Colonic mucosa (tissue), 4 donors: ENCODE data around the gene STH. TPM values are rescaled to one million over a fixed set of nuclear protein-coding genes. Genes with fewer than 3 reads are reported as not detected.

Experiments
- DNase-seq: peaks from one replicate; pipeline ENCODE4 v3.0.0-alpha.2; 2020
- H3K27ac ChIP-seq: fragments of 200-600 bp; one replicate; pipeline ENCODE4 v1.8.0; 2021
- H3K27me3 ChIP-seq: fragments of 200-600 bp; one replicate; pipeline ENCODE4 v1.8.0; 2021
- H3K36me3 ChIP-seq: fragments of 200-600 bp; one replicate; pipeline ENCODE4 v1.8.0; 2021
- H3K4me1 ChIP-seq: fragments of 200-600 bp; one replicate; pipeline ENCODE4 v1.8.0; 2021; ENCODE audit warnings: mild to moderate bottlenecking
- H3K4me3 ChIP-seq: fragments of 200-600 bp; one replicate; pipeline ENCODE4 v1.8.0; 2021
- H3K9ac ChIP-seq, 2 donors: one replicate each; pipeline ENCODE4 v1.7.0; 2013; ENCODE audit warnings: control low read depth in 2 of 2, low read depth in 2 of 2, low read length in 2 of 2
- H3K9me3 ChIP-seq: fragments of 200-600 bp; one replicate; pipeline ENCODE4 v1.8.0; 2021
- intact Hi-C: fragments of 100-400 bp; cut with DNase I; formaldehyde crosslinking; loops from one replicate; pipeline ENCODE4 v1.14.1; 2022
- total RNA-seq, 2 donors: library from RNA; stranded (reverse); fragmentation: NEBNext Ultra II Directional in 1 of 2; extraction: Animal tissue kit (Norgen Biotek cat#: 25700) in 1 of 2; gene quantifications; one replicate each; pipeline ENCODE4 v1.2.1, GENCODE V29; 2021
- TF ChIP-seq, protein P1 (sequence below): fragments of 200-600 bp; IDR thresholded peaks from one replicate; pipeline ENCODE4 v1.8.0; 2022; ENCODE audit warnings: antibody characterized with exemption, mild to moderate bottlenecking
- donor health status: healthy.
- donor health status: DM: no; HTN: no; CAD: no.
- donor health status: DM: no; HTN: no; CAD: no.

STH gene
- total RNA-seq, 2 donors from 2014 or later: not detected

- H3K27me3 ChIP-seq: no peaks in the 10 kb centered on the region
- H3K9ac ChIP-seq: no peak overlapping the region
- no peak overlapping the region for H3K4me3 ChIP-seq
- no peaks in the 10 kb centered on the region for H3K4me1 ChIP-seq
- TF ChIP-seq, protein P1, sequence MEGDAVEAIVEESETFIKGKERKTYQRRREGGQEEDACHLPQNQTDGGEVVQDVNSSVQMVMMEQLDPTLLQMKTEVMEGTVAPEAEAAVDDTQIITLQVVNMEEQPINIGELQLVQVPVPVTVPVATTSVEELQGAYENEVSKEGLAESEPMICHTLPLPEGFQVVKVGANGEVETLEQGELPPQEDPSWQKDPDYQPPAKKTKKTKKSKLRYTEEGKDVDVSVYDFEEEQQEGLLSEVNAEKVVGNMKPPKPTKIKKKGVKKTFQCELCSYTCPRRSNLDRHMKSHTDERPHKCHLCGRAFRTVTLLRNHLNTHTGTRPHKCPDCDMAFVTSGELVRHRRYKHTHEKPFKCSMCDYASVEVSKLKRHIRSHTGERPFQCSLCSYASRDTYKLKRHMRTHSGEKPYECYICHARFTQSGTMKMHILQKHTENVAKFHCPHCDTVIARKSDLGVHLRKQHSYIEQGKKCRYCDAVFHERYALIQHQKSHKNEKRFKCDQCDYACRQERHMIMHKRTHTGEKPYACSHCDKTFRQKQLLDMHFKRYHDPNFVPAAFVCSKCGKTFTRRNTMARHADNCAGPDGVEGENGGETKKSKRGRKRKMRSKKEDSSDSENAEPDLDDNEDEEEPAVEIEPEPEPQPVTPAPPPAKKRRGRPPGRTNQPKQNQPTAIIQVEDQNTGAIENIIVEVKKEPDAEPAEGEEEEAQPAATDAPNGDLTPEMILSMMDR: no peak
- no peak overlapping the region for H3K27ac ChIP-seq
- DNase-seq: no peak
- intact Hi-C loops: no loop called here
- peaks cover 10% of the 10 kb centered on the region for H3K36me3 ChIP-seq
- no peaks in the 10 kb centered on the region for H3K9me3 ChIP-seq
Observed at GRCh38 chr17:46027048-46027975, 28.3 kb downstream of the STH start.

DNA sequence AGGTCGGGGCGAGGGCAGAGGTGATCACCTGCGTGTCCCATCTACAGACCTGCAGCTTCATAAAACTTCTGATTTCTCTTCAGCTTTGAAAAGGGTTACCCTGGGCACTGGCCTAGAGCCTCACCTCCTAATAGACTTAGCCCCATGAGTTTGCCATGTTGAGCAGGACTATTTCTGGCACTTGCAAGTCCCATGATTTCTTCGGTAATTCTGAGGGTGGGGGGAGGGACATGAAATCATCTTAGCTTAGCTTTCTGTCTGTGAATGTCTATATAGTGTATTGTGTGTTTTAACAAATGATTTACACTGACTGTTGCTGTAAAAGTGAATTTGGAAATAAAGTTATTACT, 28.9 kb downstream of the STH start:
- intact Hi-C loops: no loop called here
- no peak overlapping the region for H3K27ac ChIP-seq
- no peak overlapping the region for H3K9ac ChIP-seq
- H3K4me1 ChIP-seq: no peaks in the 10 kb centered on the region
- DNase-seq: no peak
- peaks cover 10% of the 10 kb centered on the region for H3K36me3 ChIP-seq
- TF ChIP-seq, protein P1: no peak
- H3K9me3 ChIP-seq: no peaks in the 10 kb centered on the region
- no peaks in the 10 kb centered on the region for H3K27me3 ChIP-seq
- no peak overlapping the region for H3K4me3 ChIP-seq

- peaks cover 10% of the 10 kb centered on the region for H3K36me3 ChIP-seq
- no peaks in the 10 kb centered on the region for H3K4me1 ChIP-seq
- H3K9ac ChIP-seq: no peak overlapping the region
- TF ChIP-seq, protein P1: no peak
- H3K27ac ChIP-seq: no peak overlapping the region
- H3K4me3 ChIP-seq: no peak overlapping the region
- intact Hi-C loops: no loop called here
- no peak for DNase-seq
- no peaks in the 10 kb centered on the region for H3K27me3 ChIP-seq
- H3K9me3 ChIP-seq: no peaks in the 10 kb centered on the region
Observed at GRCh38 chr17:46028374-46028773, 29.3 kb downstream of the STH start.

DNA sequence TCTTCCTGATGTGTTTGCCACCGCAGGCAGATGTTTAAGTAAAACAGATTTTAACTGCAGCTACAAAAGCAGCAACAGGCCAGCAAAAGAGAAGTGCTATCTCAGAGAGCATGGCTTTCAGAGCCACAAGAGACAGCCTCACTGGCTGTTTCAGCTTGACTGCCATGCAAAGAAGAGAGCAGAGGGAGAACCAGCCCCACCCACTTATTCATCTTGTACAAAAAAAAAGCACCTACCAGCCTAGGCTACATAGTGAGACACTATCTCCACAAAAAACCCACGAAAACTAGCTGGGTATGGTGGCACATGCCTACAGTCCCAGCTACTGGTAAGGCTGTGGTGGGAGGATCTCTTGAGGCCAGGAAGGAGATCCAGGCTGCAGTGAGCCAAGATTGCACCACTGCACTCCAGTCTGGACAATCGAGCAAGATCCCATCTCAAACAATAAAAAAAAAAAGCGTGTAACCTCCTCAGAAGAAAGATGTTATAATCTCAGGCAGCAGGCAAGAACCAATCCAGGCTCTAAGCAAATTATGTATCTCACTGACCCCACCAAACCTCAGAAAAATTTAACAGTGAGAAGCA, 30.0 kb downstream of the STH start:
- TF ChIP-seq, protein P1: no peak
- Histone ChIP-seq H3K27ac (no peak overlapping the region), H3K36me3 (peaks cover 17% of the 10 kb centered on the region), H3K4me1 (no peaks in the 10 kb centered on the region), H3K9me3 (no peaks in the 10 kb centered on the region), H3K9ac (no peak overlapping the region), H3K4me3 (no peak overlapping the region), H3K27me3 (no peaks in the 10 kb centered on the region)
- no peak for DNase-seq
- intact Hi-C loops: no loop called here

GRCh38 chr17:46029627-46030026, 30.6 kb downstream of the STH start:
- Histone ChIP-seq H3K4me3 (no peak overlapping the region), H3K9ac (no peak overlapping the region), H3K36me3 (peaks cover 18% of the 10 kb centered on the region), H3K4me1 (no peaks in the 10 kb centered on the region), H3K27me3 (no peaks in the 10 kb centered on the region), H3K27ac (no peak overlapping the region), H3K9me3 (no peaks in the 10 kb centered on the region)
- no peak for DNase-seq
- TF ChIP-seq, protein P1: no peak
- intact Hi-C loops: no loop called here
